ENCODE data around the gene CCDC33. TPM values are rescaled to one million over a fixed set of nuclear protein-coding genes. Genes with fewer than 3 reads are reported as not detected.

CCDC33 gene
- total and polyA plus RNA-seq, 8 donors: not detected

DNA sequence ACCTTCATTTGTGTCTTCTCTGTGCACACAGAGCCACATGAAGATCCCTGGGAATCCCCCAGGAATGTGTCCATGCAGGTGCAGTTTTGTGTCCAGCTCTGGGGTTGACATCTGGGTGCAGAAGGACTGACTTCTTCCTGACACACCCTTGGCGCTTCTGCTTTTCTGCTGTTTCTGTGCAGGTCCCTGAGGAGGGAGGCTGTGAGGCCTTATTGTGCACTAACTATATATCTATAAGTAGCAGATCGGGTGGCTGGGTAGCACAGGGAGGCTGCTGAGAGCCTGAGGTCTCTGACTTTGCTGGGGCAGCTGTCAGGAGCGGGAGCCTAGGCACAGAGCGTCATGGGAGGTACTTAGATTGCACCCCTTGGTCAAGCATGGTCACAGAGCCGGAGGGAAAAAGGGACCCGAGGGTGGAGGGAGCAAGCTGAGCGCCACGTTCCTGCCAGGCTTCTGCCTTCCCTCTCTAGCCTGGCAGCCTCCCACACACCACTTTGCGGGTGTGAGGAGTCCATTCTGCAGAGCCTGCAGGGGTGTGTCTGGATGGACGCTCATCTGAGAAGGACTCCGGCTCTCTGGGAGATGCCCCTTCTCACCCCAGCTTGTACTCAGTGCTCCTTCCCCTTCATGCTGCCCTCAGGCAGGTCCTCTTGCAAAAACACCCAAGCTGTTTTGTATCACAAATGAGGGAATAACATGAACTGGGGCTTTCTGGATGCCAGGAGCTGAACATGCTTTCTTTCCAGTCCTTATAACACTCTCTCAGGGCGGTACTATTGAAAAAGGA is 23.9 kb downstream of the CCDC33 start:
- no peak for TF ChIP-seq CTCF (IDR thresholded peaks at IDR 0.05)
- DNase-seq (peak in 1 of 6 donors; percentile 29), ATAC-seq (no peak), FAIRE-seq (no peak)
- H3K4me1 ChIP-seq: no peaks in the 10 kb centered on the region
- H3K9me3 ChIP-seq: no peaks in the 10 kb centered on the region
- no peaks in the 10 kb centered on the region for H3K36me3 ChIP-seq
- no peak overlapping the region for H3K27ac ChIP-seq
- H3K27me3 ChIP-seq: no peaks in the 10 kb centered on the region
- no peak overlapping the region for H3K4me3 ChIP-seq
- WGBS, 2 donors: 68 to 69% methylated on average over 12 of the region's 12 CpGs
- intact Hi-C loops (cut with DNase I): no loop called here

DNA sequence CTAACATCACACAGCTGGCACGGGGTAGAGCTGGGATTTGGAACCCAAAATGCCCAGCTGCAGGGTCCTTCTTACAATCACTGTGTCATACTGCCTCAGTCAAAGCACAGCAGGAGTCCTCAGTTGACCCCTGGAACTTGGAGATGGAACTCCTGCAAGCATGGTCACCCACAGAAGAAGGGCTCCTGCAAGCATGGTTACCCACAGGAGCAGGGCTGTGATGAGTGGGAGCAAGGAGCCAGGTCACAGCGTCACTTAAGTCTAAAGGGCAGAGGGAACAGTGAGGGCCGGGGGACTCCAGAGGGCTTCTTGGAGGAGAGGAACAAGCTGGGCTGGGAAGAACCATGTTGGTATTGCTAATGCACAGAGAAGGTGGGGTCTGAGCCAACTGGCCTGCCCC is 24.9 kb downstream of the CCDC33 start:
- ATAC-seq: no peak
- H3K9me3 ChIP-seq: no peaks in the 10 kb centered on the region
- H3K4me3 ChIP-seq: no peak overlapping the region
- no peak overlapping the region for H3K27ac ChIP-seq
- no peaks in the 10 kb centered on the region for H3K27me3 ChIP-seq
- intact Hi-C loops (cut with DNase I): no loop called here
- no peak for FAIRE-seq
- no peaks in the 10 kb centered on the region for H3K36me3 ChIP-seq
- no peak for DNase-seq
- H3K4me1 ChIP-seq: no peaks in the 10 kb centered on the region
- TF ChIP-seq CTCF (IDR thresholded peaks at IDR 0.05): no peak
- WGBS, 2 donors: 68 to 75% methylated on average over 3 of the region's 3 CpGs

- peak in 1 of 6 donors; percentile 16 for DNase-seq
- Histone ChIP-seq H3K4me1 (no peaks in the 10 kb centered on the region), H3K9me3 (no peaks in the 10 kb centered on the region), H3K36me3 (no peaks in the 10 kb centered on the region), H3K27ac (no peak overlapping the region), H3K4me3 (no peak overlapping the region), H3K27me3 (no peaks in the 10 kb centered on the region)
- FAIRE-seq: no peak
- 76 to 87% methylated on average over 8 of the region's 8 CpGs for WGBS, 2 donors
- ATAC-seq: no peak
- intact Hi-C loops (cut with DNase I): no loop called here
- TF ChIP-seq CTCF (IDR thresholded peaks at IDR 0.05): no peak
These were observed 25.6 kb downstream of the CCDC33 start for GRCh38 chr15:74261685-74262084.

GRCh38 chr15:74262151-74262550 is 26.0 kb downstream of the CCDC33 start:
- TF ChIP-seq CTCF (IDR thresholded peaks at IDR 0.05): no peak
- Histone ChIP-seq H3K9me3 (no peaks in the 10 kb centered on the region), H3K36me3 (no peaks in the 10 kb centered on the region), H3K4me1 (no peaks in the 10 kb centered on the region), H3K4me3 (no peak overlapping the region), H3K27ac (no peak overlapping the region), H3K27me3 (no peaks in the 10 kb centered on the region)
- 76 to 82% methylated on average over 2 of the region's 2 CpGs for WGBS, 2 donors
- FAIRE-seq: no peak
- intact Hi-C loops (cut with DNase I): no loop called here
- ATAC-seq: no peak
- DNase-seq: no peak

GRCh38 chr15:74262625-74263024 is 26.5 kb downstream of the CCDC33 start:
- Histone ChIP-seq H3K4me1 (no peaks in the 10 kb centered on the region), H3K4me3 (no peak overlapping the region), H3K9me3 (no peaks in the 10 kb centered on the region), H3K36me3 (no peaks in the 10 kb centered on the region), H3K27me3 (no peaks in the 10 kb centered on the region), H3K27ac (no peak overlapping the region)
- DNase-seq (no peak), FAIRE-seq (no peak), ATAC-seq (no peak)
- 57 to 68% methylated on average over 5 of the region's 5 CpGs for WGBS, 2 donors
- intact Hi-C loops (cut with DNase I): no loop called here
- TF ChIP-seq CTCF (IDR thresholded peaks at IDR 0.05): no peak
